HG03378 (cell line): ENCODE results near the gene DIDO1.

Experiments
- ATAC-seq: cut with Tn5 transposase; IDR thresholded peaks from one replicate; pipeline ENCODE4 v1.9.1; 2021; ENCODE audit warnings: mild to moderate bottlenecking, moderate library complexity; ENCODE audit not compliant: unreplicated experiment

Gene DIDO1

DNA sequence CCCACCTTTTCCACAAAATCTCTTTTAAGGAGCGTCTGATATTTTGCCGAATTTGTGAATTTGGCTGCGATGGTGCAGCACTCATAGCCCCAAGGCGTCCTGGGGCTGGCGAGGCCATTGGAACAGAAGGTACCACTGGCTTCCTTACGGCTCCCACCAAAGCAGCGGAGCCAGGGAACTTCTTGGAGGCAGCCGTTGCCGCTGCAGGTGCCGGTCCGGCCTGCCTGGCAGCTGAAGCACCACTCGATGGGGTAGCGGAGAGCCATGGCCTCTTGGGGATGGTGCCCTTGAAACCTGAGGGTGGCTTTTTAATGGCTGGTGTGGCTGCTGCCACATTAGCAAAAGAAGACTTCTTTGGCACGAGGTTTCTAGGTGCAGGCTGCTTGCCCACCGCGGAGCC is 29.8 kb downstream of the DIDO1 start:
- ATAC-seq: no peak

DNA sequence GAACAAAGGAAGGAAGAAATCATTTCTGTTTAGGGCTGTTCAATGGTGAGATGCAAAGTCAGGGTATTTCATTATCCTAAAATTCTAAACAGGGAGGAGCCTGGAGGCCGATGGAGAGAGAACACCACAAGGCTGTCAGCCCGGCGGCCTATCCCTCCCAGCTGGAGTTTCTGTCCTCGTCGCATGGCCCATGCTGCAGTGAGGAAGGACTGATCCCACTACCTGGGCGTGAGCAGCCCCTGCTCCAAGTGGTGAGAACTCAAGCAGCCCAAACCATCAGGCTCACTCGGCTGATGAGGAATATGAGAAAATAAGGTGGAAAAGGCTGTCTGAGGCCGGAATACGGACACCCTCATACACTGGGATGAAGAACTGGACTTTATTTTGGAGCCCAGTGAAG is 30.8 kb downstream of the DIDO1 start:
- ATAC-seq: no peak

DNA sequence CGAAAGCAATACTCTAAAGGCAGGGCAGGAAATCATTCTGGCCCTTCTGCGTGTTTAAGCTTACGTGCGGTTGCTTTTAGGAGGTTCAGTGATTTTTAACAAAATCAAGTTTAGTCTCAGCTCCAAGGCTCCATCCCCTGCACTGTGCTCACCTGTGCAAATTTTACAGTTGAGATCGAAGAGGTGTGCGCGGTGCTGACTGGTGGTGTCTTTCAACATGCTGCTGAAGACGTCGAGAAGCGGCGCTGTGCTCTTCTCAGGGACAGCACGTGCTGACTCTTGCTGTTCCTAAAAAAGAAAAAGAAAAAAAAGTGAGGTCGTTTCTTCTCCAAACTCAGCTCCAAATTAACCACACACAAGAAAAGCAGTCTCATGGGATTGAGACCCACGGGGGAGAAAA is 32.0 kb downstream of the DIDO1 start:
- no peak for ATAC-seq

DNA sequence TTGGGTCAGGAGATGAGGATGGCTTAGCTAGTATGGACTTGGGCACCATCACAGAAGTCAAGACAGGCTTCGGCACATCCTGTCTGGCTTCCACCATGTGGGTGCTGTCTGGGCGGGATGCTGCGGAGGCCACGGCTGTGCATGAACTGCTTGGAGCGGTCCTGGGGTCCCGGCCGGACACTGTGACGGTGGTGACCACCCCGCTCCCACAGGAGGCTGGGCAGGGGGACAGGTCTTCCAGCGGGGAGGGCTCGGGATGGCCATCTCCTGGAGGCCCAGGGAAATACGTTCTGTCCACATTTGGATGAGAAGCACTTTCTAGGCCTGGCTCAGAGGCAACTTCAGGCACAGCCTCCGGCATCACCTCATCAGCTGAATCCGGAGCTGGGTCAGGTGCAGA is 32.6 kb downstream of the DIDO1 start:
- no peak for ATAC-seq

DNA sequence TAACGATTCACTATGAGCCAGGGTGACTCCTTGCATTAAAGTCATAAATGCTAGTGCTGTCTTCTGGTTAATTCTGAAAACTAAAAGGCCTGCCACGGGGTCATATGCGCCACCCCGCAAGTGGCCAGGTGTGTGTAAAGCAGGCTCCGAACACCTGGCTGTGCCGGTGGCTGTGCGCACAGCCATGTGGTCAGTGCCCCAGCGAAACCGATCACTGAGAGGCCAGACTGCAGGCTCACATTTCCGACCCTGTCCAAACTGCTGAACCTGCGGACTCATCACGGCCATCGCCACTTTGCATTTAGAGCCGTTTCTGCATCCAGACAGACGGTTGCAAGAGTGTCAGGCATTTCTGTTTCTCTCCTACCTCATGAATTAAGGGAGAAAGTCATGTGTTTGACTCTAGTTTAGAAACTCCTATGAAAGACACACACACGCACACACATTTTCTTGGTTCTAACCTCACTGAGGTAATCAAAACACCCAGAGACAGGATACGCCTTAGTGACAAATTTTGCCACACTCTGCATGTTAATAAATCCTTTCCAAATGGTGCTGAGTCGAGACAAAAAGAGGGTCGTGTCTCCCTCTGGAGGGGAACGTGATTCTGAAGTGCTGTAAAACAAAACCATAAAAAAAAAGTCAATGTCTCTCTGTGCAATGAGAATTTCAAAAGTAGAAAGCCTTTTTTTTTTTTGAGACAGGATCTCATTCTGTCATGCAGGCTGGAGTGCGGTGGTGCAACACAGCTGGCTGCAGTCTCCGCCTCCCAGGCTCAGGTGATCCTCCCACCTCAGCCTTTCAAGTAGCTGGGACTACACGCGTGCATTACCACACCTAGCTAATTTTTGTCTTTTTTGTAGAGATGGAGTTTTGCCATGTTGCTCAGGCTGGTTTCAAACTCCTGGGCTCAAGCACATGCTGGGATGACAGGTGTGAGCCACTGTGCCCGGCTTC is 33.7 kb downstream of the DIDO1 start:
- no peak for ATAC-seq

DNA sequence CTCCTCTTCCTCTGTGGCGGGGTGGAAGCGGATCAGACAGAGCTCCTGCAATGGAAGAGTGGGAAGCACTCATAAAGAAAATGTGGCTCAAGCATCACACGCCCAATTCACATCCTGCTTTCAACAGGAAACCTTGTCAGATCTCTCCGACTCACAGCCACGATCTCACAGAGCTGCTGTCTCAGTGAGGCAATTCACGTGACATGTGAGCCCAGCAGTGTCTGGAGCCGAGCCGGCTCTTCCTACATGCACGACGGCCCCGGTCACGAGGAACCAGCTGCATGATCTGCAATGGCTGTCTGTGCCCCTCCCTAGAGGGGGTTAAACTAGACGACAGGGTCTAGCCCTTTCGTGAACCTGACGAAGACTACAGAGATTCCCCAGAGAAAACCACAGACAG is 35.2 kb downstream of the DIDO1 start:
- no peak for ATAC-seq

DNA sequence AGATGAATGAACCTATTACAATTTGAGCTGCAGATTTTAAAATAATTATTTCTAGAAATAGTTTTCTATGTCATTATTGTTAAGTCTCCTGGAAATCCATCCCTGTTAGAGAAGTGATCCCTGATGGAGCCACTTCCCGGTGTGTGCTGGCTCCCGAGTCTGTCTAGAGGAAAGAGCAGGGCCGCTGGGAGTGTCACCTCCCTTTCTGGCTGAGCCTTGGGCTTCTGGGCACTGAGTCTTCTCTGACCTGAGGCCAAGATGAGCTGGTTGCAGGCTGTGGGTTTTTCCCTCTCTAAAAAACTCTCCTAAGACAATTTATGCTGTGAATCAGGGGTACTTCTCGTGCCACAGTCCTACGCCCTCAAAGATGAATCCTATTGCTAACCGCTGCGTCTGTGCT is 35.9 kb downstream of the DIDO1 start:
- no peak for ATAC-seq

DNA sequence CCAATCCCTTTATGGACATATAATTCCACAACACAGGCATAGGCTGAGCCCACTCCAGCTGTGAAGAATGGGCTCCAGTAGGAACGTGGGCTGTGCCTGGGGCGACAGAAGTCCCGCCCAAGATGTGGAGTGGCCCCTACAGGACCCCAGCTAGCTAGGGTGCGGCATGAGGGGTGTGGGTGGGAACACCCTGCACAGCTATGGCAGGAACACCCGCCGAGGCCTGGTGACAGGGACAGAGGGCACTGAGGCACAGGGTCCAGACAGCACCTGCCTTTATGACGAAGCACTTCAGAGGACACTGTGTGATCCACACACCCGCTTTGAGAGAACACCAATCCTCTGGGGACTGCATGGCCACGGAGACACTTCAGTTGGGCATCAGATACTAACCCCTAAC is 36.4 kb downstream of the DIDO1 start:
- ATAC-seq: no peak

DNA sequence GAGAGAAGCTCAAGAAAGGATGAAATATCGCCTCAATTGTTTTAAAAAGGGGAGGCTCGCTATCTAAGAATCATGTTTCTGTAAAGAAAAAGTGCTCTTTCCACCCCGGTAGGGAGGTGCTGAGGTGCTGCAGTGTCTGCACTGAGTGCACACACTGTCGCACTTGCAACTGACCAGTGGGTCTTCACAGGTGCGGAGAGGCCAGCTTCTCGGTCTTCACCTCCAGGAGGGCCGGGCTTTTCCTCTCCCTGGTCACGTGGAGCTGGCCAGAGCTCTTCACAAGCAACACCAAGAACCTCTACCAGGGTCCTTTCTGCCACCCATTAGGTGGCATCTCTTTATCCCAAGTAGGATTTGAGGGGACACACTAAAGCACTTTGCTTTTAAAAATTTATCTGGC is 36.9 kb downstream of the DIDO1 start:
- ATAC-seq: no peak

DNA sequence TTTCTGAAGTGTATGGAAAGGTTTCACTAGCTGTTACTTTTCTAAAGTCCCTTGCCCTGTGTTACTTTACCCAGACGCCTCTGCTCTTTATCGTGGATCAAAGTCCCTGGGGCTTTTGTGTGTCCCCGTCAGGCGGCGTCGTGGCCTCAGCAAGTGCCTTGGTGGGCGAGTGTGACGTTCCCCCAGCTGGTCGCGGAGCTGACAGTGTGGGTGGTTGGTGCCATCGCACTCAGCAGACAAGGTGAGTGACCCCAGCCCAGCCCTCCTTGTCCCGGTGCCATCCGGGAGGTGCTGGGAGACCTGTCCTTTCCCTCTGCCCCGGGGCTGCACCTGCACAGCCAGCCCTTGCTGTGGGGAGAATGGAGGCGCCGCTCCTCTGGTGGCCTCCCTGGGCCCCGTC is 37.4 kb downstream of the DIDO1 start:
- no peak for ATAC-seq

DNA sequence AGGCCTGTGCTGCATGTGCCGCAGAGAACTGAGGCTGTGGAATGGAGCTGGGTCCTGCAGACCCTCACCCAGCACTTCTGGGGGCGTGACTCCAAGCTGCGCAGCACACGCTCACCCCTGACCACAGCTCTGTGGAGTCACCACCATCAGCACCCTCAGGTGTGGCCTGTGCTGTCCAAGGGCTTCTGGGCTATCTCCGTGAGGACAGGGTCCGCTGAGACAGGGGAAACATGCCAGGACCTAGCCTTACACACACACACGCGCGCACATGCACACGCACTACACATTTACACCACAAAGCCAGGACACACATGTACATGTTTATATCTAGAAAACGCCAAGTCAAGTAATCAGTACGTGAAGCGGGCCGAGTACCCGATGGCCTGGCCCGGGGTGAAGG is 37.9 kb downstream of the DIDO1 start:
- no peak for ATAC-seq

DNA sequence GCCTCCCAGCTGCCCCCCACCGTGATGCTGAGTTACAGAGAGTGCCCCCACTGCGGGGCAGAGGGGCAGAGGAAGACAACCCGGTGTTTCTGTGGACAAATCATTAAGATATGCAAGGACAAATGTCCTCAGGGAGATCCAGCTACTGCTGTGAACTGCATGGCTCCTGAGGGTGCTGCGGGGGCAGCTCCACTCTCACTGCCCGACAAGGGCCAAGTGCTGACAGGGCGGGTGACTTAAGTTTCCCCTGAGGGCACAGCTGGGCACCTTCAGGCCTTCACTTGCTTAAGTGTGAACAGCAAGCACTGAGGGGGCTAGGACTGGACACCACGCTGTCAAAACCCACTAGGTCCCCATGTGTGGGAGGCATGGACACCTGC is 38.5 kb downstream of the DIDO1 start:
- no peak for ATAC-seq

DNA sequence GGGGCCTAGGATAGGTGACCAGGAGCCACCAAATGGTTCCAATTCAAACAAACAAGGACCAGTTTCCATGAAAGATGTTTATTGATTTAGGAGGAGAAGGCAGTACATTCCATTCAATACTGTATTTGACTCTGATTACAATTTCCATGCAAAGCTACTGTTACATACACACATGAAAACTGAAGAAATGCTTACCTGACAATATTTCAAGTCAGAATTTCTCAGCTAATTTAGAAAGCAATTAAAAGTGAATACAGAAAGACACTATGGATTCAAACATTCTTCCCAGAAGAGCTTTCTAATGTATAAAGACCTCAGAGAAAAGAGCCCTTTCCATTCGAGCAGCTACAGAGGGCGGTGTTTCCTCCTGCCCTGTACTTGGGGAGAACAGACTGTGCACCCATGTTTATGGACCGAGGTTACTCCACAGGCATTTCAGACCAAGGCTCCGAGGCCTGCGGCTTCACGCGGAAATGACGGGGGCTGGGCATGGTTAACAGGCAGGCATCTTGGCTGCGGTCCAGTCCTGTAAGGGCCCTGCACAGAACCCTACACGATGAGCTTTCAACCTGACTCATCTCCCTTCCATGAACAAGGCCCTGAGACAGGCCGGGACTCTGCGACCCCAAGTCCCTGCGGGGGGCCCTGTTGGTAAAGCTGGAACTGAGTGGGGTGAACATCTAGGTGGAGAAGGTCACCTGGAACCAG is 39.0 kb downstream of the DIDO1 start:
- ATAC-seq: no peak

DNA sequence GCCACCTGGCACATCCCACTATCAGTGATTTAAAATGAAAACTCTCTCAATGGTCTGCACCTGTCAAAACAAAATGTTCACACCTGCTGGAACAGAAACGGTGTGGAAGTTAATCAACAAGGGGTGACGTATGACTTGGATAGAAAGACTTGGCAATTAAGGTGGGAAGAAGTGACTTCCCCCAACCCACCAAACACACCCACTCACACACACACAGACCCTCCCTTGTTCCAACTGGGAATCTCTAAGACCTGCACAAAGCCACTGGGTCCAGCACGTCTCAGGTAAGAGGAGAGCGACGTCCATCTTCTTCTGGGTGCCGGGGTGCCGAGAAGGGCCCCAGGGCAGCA is 39.6 kb downstream of the DIDO1 start:
- no peak for ATAC-seq

DNA sequence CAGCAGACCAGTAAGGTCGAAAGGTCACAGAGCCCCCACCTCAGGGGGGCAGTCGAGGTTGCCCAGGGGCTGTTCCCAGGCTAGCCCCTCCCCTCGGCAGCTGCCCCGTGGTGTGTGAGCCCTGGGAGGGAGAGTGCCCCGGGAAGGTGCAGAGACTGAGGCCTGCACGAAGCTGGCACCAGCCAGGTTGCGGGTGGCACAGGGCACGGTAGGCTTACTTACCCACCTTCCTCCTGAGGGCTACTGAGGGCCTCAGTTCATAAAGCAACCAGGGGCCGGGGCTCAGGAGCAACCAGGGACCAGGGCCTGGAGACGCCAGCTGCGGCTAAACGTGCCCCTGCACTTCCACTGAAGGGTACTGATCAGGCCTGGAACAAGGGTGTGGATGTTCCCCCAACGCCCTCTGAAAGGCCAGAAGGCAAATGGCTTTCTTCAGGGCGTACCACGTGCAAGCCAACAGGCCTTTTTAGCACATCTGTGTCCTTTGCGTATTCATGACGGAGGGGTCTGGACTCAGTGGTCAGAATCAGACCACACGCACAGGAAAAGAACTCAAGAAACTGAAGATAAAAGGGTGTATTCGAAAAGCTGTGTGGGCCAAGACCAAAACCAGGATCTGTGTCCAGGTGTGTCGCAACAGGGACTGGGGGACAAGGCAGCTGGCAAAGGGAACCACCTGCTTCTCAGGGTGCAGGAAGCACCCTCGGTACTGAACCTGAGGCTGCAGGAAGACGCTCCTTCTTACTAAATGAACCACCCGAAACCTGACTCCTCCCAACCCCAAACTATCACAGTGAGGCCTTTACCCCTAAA is 40.2 kb downstream of the DIDO1 start:
- no peak for ATAC-seq

DNA sequence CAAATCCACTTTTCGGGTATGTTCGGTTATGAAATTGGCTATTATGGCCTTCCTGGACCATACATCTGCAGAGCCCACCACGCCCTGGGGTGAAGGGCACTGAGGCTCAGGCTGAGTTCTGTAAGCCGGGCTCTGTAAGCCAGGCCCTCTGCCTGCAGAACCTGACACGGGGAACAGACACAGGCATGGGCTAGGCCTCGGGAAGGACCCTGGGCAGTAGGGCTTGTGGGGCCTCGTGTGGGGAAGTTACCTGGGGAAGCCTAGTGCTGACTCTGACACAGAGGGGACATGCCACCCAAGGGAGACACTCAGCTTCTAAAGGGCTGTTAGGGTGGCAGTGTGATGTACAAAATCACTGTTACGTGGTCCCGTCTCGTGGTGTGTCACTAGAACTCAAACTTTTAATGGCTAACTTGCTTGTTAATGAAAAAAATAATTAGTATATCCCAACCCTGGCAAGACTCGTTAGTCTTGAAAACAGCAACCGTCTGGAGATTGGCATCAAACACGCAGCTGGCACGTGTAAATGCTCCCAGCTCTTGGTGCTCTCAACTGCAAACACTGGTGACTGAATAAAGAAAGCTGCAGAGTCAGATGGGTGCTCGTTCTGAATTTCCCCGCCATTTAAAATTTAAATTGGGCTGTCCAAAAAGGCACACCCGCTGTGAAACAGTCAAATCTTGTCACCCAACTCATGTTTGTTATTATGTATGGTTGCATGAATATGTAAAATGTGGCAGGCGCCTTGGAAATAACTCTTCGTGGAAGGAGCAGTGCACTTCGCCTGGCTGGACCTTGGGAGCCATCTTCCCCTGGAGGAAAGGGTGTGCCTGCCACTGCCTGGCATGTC is 41.0 kb downstream of the DIDO1 start:
- no peak for ATAC-seq

DNA sequence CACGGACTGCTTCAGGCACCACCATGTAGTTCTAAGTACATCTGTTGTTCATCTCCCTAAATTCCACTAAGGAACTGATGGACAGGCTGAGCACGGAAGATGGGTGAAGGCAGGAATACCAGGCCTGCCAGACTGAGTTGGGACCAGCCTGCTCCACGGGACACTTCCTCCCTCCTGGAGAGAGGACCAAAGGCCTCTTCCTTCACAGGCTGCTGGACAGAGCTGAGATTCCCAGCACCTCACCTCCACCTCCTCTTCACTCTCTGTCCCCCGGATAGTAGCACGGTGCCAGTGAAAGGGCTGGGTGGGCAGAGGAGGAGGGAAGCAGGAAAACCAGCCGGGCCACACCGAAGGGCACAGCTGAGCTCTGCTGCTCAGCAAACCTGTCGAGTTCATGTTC is 41.7 kb downstream of the DIDO1 start:
- ATAC-seq: no peak

DNA sequence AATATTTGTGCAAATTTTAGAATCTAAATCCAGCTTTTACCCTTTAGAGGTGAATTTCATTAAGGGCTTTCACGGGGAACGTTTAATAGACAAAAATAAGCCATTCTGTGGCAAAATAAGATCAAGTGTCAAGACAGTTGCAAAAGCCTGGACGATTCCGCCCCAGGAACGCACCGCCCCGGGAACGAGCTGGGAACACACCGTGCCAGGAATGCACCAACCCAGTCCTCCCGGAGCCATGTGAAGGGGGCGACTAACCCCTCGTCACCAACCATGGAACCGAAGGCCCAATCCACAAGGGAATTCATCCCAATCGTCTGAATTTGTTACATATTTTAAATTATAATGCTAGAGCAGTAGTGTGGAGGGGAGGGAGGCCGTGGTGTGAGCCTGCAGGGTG is 43.9 kb downstream of the DIDO1 start:
- ATAC-seq: no peak

DNA sequence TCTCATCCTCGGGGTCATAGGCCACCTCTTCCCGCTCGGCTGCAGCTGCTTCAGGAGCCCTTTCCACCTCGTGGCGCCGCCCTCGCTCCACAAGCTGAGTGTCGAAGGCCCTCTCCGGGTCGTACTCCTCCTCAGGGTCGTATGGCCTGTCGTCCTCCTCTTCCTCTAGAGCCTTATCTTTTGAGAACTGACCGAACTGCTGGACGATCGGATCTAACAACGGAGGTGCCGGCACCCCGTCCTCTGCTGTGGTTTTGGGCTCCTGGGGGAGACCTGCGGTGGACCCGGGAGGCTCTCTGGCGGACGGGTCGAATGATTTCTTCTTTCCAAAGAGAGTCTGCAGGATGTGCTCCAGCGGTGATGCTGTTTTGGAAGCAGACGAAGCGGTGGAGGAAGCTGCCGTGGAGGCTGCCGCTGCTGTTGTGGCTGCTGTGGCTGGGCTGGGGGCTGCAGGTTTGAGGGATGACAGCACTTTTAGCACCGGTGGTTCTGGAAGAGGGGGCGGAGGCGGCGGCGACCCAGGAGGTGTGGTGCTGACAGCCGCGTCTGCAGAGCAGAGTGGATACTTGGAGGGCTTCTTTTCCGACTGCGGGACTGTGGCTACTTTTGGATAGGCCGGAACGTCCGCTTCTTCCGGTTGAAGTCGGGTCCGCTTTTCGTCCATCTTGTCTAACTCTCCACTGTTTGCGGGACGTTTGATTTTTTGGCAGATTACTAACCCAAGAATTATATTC is 44.5 kb downstream of the DIDO1 start:
- no peak for ATAC-seq
